ENCODE measurements around the gene JPT2. TPM values are rescaled to one million over a fixed set of nuclear protein-coding genes. Genes with fewer than 3 reads are reported as not detected.
"Not testable (repeated sequence)": the region's sequence is repeated elsewhere in the genome, so short reads cannot be mapped to it uniquely, and the experiment has no call there.

JPT2 gene
- total and polyA plus RNA-seq, 8 donors, result 13.4 to 118 (median 37.1) TPM

DNA sequence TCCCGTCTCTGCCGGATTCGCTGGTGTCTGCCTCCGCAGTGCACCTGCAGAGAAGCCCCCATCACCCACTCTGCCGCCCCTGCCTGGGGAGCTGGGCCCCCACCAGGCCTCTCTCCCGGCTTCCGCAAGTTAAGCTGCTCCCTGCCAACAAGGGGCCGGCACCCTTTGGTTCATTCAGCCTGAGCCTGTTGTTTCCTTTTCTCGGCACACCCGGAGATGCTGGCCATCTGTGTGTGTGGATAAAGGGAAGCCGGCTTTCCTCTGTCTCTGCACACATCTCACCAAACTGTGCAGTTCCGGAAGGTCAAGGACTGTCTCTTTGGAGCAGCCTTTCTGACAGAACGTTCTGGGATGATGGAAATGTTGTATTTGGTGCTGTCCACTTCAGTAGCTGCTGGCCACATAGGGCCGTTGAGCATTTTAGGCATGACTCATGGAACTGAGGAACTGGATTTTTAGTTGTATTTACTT, 34.7 kb downstream of the JPT2 start:
- WGBS, 5 donors, result 76 to 85% (median 81%) methylated on average over 14 of the region's 14 CpGs
- no peak overlapping the region for H3K4me3 ChIP-seq
- intact Hi-C loops (cut with DNase I; ENCODE audit: low total_unique reads), result no loop called here
- TF ChIP-seq, protein P1, sequence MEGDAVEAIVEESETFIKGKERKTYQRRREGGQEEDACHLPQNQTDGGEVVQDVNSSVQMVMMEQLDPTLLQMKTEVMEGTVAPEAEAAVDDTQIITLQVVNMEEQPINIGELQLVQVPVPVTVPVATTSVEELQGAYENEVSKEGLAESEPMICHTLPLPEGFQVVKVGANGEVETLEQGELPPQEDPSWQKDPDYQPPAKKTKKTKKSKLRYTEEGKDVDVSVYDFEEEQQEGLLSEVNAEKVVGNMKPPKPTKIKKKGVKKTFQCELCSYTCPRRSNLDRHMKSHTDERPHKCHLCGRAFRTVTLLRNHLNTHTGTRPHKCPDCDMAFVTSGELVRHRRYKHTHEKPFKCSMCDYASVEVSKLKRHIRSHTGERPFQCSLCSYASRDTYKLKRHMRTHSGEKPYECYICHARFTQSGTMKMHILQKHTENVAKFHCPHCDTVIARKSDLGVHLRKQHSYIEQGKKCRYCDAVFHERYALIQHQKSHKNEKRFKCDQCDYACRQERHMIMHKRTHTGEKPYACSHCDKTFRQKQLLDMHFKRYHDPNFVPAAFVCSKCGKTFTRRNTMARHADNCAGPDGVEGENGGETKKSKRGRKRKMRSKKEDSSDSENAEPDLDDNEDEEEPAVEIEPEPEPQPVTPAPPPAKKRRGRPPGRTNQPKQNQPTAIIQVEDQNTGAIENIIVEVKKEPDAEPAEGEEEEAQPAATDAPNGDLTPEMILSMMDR (IDR thresholded peaks at IDR 0.05), result no peak
- TF ChIP-seq POLR2AphosphoS5 (IDR thresholded peaks at IDR 0.05) (no peak), POLR2A (IDR thresholded peaks at IDR 0.05) (no peak), EP300 (IDR thresholded peaks at IDR 0.05) (no peak)
- H3K4me1 ChIP-seq, result peaks cover 10 to 59% (median 29%) of the 10 kb centered on the region in 4 donors
- H3K27me3 ChIP-seq, result no peaks in the 10 kb centered on the region
- peaks cover 0 to 18% (median 3%) of the 10 kb centered on the region in 4 donors for H3K36me3 ChIP-seq
- no peak overlapping the region for H3K27ac ChIP-seq
- DNase-seq, result no peak
- no peaks in the 10 kb centered on the region for H3K9me3 ChIP-seq

DNA sequence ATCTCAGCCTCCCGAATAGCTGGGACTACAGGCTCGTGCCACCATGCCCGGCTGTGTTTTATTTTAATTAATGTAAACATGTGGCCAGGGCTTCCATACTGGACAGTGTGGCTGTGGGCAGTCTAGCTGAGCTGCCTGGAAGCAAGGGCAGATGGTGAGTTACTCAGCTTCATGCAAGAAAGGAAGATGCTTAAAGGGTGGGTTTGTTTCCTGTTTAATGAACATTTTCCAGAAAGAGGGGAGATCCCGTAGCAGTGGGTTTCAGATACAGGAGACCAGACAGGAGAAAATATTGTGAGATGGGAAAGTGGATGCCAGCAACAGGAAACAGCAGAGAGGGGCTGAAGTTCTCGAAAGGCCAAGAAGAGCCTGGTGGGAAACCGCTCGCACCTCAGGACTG, 35.3 kb downstream of the JPT2 start:
- H3K27me3 ChIP-seq, result no peaks in the 10 kb centered on the region
- H3K4me3 ChIP-seq, result no peak overlapping the region
- peaks cover 0 to 18% (median 3%) of the 10 kb centered on the region in 4 donors for H3K36me3 ChIP-seq
- H3K4me1 ChIP-seq, result peaks cover 4 to 54% (median 24%) of the 10 kb centered on the region in 4 donors
- WGBS, 5 donors, result 75 to 85% (median 83%) methylated on average over 7 of the region's 7 CpGs
- no peaks in the 10 kb centered on the region for H3K9me3 ChIP-seq
- DNase-seq, result no peak
- H3K27ac ChIP-seq, result no peak overlapping the region
- TF ChIP-seq EP300 (IDR thresholded peaks at IDR 0.05) (no peak), POLR2A (IDR thresholded peaks at IDR 0.05) (no peak)
- intact Hi-C loops (cut with DNase I; ENCODE audit: low total_unique reads), result no loop called here

DNA sequence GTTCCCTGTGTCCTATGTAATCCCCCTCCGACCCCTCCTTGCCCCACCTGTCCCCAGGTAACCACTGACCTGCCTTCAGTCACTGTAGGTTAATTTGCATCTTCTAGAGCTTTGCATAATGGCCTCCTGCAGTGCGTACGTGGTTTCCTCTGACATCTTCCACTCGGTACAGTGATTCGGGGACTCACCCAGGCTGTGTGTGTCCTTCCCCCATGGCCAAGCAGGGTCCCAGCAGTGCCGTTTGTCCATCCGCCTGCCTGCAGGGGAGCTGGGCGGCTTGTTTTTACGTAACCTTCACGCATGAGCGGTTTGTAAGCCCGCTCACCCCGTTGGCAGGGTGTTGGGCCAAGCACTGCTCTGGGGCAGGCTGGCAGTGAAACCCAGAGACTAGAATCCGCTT, 35.9 kb downstream of the JPT2 start:
- no peak overlapping the region for H3K27ac ChIP-seq
- H3K4me3 ChIP-seq, result no peak overlapping the region
- no peaks in the 10 kb centered on the region for H3K9me3 ChIP-seq
- no peak for TF ChIP-seq POLR2AphosphoS5 (IDR thresholded peaks at IDR 0.05)
- TF ChIP-seq, protein P1 (IDR thresholded peaks at IDR 0.05), result no peak
- TF ChIP-seq POLR2A (IDR thresholded peaks at IDR 0.05), result no peak
- TF ChIP-seq EP300 (IDR thresholded peaks at IDR 0.05), result no peak
- DNase-seq, result no peak
- H3K4me1 ChIP-seq, result peaks cover 0 to 48% (median 19%) of the 10 kb centered on the region in 4 donors
- intact Hi-C loops (cut with DNase I; ENCODE audit: low total_unique reads), result no loop called here
- no peaks in the 10 kb centered on the region for H3K27me3 ChIP-seq
- H3K36me3 ChIP-seq, result peaks cover 0 to 18% (median 3%) of the 10 kb centered on the region in 4 donors
- 77 to 91% (median 86%) methylated on average over 9 to 14 of the region's 14 CpGs for WGBS, 5 donors

DNA sequence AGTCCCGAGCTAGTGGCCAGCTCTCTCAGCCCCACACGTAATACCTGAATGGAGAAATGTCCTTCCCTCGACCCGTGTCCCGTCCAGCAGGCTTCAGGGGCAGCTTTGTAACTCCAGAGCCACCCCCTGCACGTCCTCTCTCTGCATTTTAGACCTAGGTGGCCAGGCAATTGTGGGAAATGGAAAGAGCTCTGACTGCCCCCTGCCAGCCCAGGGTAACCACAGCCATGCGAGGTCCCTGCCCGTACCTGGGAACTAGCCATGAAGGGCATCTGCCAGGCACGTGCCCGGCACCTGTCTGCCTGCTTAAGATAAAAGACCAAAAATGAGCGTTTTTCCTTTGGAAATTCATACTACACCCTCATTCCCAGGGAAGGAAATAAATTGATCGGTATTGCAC, 37.1 kb downstream of the JPT2 start:
- no peak overlapping the region for H3K4me3 ChIP-seq
- H3K36me3 ChIP-seq, result peaks cover 0 to 18% (median 3%) of the 10 kb centered on the region in 4 donors
- peaks cover 3 to 47% (median 21%) of the 10 kb centered on the region in 4 donors for H3K4me1 ChIP-seq
- no peak for DNase-seq
- H3K27ac ChIP-seq, result no peak overlapping the region
- 89 to 96% (median 91%) methylated on average over 12 of the region's 12 CpGs for WGBS, 5 donors
- TF ChIP-seq POLR2AphosphoS5 (IDR thresholded peaks at IDR 0.05) (no peak), POLR2A (IDR thresholded peaks at IDR 0.05) (no peak), EP300 (IDR thresholded peaks at IDR 0.05) (no peak)
- TF ChIP-seq, protein P1 (IDR thresholded peaks at IDR 0.05), result no peak
- H3K27me3 ChIP-seq, result no peaks in the 10 kb centered on the region
- intact Hi-C loops (cut with DNase I; ENCODE audit: low total_unique reads), result no loop called here
- no peaks in the 10 kb centered on the region for H3K9me3 ChIP-seq

DNA sequence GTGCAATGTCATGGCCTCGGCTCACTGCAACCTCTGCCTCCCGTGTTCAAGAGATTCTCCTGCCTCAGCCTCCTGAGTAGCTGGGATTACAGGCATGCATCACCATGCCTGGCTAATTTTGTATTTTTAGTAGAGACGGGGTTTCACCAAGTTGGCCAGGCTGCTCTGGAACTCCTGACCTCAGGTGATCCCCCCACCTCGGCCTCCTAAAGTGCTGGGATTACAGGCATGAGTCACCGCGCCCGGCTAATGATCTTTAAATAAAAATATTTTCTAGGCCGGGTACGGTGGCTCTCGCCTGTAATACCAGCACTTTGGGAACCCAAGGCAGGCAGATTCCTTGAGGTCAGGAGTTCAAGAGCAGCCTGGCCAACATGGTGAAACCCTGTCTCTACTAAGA, 40.2 kb downstream of the JPT2 start:
- H3K9me3 ChIP-seq; H3K27me3 ChIP-seq; H3K36me3 ChIP-seq; H3K4me3 ChIP-seq; intact Hi-C loops (cut with DNase I; ENCODE audit: low total_unique reads); DNase-seq; H3K27ac ChIP-seq: not testable (repeated sequence)
- H3K4me1 ChIP-seq, result peaks cover 22 to 46% (median 35%) of the 10 kb centered on the region in 4 donors
- 78 to 88% (median 86%) methylated on average over 10 of the region's 10 CpGs for WGBS, 5 donors

DNA sequence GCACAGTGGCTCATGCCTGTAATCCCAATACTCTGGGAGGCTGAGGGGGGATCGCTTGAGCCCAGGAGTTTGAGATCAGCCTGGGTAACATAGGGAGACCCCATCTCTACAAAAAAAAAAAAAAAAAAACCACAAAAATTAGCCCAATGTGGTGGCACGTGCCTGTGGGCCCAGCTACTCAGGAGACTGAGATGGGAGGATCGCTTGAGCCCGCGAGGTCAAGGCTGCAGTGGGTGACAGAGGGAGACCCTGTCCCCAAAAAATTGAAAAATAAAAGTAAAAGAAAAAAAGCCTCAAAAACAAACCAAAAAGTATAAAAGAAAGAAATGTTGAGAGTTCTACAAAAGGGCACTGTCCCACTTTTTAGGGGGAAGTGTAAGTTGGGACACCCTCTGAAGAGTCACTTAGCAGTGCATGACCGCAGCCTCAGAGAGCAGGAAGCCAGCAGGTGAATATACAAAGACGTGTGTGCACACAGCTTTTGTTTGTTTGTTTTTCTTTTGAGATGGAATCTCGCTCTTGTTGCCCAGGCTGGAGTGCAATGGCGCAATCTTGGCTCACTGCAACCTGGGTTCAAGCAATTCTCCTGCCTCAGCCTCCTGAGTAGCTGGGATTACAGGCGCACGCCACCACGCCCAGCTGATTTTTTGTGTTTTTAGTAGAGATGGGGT, 41.6 kb downstream of the JPT2 start:
- H3K27me3 ChIP-seq; H3K9me3 ChIP-seq; H3K4me3 ChIP-seq; H3K36me3 ChIP-seq; intact Hi-C loops (cut with DNase I; ENCODE audit: low total_unique reads): not testable (repeated sequence)
- peak in 1 of 2 donors; percentile 55 for DNase-seq
- H3K27ac ChIP-seq, result peak overlapping the region in 2 of 5 donors; percentile 20 to 27
- peaks cover 27 to 54% (median 37%) of the 10 kb centered on the region in 4 donors for H3K4me1 ChIP-seq
- WGBS, 5 donors, result 77 to 85% (median 79%) methylated on average over 12 of the region's 12 CpGs
